ELF-1 (cell line): ENCODE data around the gene COG3.
A peak's percentile ranks its signal among the peaks of the same experiment; 100 is the strongest.

ENCODE experiments used
- DNase-seq: peaks from one replicate; pipeline ENCODE4 v3.0.0-alpha.2; 2016; ENCODE audit warnings: low read depth, low spot score

Gene COG3

DNA sequence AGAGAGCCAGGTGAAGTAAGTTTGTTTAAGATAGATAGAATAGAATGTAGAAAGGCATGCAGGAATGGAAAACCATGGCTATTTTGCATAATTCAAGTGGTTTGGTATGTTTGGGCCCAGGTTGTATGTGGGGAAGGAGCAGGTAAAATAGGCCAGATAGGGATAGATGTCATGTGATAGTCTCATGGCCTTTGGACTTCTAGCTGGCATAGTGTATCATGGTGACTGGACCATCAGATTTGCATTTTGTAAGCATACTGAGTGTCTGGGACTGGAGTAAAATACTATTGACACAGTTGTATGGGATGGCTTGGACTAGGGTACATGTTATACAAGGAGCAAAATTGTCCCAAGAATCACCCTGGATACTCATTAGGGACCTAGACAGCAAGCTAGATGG is 38.9 kb downstream of the COG3 start:
- no peak for DNase-seq

DNA sequence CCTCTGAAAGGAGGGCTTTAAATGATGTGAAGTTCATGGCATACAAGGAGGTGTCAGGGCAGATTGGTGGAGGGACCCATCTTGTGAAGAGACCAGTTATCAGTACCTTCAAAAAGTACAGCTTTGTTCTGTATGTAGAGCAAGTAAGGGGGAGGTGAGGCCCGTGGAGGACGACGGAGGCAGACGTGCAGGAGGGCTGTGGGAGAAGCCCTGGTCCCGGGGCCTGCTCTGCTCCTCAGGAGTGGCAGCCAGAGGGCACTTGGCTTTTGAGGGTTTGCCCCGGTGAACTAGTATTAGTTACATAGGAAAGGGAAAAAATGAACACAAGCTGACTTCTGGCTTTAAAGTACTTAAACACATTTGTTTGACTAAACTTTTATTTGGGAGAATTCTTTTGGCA is 42.1 kb downstream of the COG3 start:
- no peak for DNase-seq

DNA sequence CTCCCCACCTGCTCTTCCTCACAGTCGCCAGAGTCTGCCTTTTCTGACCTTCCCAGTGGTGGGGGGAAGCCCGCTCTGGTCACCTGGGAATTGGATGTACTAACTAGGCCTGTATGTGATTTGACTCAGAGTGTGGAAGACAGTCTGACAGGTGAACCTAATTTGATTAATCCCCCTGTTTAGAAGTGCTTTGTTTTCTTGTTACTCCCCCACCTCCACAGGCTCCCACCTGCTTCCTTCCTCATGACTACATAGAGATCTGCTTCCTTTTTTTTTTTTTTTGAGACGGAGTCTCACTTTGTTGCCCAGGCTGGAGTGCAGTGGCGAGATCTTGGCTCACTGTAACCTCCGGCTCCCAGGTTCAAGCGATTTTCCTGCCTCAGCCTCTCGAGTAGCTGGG is 44.0 kb downstream of the COG3 start:
- DNase-seq, result no peak

DNA sequence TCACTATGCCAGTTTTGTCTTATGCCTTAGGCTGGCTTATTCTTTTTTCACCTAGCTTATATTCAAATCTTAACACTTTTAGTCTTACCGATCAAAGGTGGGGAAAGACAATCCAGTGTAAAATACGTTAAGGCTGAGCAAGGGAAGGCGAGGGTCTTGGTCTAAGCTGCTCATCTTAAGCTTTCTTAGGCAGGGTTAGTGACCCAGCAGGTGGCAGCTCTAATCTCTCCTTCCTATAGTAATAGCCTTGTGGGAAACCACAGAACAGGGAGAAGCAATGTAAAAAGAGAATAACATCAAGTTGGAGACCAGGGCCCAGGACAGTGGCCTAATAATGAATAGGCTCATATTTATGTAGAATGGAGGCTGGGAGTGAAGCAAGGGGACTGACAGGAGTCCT is 45.9 kb downstream of the COG3 start:
- DNase-seq, result no peak

DNA sequence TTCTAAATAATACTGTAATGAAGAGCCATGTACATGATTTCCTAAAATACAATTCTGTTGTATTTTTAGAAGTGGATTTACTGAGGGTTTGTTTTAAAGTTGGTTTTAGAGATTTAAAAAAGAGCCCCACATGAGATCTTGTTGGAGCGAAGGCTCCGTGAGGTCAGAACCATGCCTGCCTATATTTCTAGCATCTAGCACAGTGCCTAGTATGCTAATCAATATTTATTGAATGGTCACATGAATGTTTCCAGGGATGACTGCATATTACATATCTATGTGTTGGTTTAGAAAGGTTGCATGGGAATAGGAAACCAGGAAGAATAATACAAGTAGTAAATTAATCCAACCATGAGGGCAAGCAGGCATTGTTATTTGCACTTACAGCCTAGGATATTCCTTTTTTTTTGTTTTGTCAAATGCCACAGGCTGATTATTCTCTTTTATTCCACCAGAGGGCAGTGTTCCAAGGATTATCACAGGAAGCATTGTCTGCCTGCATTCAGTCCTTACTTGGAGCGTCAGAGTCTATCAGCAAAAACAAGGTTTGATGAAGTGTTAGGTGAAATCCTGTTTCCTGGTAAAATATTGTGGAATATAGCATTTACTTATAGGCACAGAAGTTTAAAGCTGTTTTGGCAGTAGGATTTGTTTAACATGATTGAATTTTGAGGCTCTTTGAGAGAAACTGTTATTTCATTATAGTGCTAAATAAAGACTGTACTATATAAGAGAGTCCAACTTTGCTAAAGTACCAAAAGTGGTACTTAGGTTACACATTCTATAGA is 46.8 kb downstream of the COG3 start:
- DNase-seq, result peak; percentile 60

DNA sequence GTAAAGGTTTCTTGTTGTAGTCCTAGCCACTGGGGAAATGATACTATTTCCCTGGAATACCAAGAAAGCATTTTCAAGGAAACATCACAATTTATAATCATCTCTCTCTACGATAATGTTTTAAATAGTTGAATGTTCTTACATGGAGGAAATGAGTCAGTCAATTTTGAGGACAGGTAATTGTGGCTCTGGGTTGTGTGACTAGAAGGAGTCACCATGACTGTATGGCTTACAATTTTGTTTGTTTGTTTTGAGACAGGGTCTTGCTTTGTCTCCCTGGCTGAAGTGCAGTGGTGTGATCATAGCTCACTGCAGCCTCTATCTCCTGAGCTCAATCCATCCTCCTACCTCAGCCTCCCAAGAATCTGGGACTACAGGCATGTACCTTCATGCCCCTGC is 47.4 kb downstream of the COG3 start:
- no peak for DNase-seq

DNA sequence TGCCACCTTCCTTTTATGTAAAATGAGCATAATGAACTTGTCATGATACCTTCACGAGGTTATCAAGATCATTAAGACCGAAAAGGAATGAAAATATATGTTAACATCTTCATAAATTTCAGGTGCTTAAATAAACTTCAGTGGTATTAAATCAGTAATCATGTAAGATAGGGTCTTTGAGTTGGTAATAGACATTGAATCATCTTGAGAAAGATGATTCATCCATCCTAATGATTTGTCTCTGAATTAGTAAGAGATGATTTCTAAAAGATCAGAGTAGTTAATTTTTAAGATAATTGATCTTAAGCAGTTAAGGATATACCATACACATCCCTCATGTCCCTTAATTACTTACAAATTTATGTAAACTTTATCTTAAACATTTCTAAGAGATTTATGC is 52.0 kb downstream of the COG3 start:
- no peak for DNase-seq

DNA sequence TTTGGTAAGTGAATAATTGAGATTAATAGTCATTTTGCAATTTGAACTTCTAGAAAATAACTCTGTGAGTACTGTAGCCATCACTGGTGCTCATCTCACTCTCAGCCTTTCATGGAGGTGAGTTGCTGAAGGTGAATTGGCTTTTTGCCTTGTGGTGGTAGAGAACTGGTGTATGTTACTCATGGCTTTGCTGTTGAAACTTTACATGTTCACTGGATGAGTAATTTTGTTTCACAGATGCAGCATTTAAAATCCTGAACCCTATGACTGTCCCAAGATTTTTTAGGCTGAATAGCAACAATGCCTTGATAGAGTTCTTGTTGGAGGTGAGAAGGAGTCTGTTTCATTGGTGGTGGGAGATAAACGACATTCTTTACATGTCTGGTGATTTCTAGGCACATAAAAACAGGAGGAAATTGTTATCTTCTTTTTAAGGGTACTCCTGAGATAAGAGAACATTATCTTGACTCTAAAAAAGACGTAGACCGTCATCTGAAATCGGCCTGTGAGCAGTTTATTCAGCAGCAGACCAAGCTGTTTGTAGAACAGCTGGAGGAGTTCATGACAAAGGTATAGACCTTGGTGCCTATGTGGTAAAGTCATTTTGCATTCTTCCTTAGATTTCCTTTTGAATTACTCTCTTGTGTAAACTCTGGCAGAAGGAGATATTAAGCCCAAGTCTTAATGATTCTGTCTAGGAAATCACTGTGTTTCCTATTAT is 53.9 kb downstream of the COG3 start:
- DNase-seq, result no peak

DNA sequence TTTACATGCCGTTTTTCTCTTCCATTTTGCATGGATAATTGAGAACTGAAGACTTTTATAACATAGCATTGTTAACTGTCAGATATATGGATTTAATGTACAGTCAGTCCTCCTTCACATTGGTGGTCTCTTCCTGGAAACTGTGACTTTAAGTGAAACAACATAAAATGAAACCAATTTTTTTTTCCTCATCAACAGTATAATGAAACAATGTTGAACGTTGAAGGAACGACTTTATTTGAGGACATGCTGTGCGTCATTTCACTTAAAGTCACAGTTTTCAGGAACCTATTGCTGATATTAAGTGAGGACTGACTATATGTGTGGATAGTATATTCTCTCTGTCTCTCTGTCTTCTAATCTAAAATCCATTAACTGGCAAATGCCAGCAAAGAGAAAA is 54.8 kb downstream of the COG3 start:
- DNase-seq, result no peak

DNA sequence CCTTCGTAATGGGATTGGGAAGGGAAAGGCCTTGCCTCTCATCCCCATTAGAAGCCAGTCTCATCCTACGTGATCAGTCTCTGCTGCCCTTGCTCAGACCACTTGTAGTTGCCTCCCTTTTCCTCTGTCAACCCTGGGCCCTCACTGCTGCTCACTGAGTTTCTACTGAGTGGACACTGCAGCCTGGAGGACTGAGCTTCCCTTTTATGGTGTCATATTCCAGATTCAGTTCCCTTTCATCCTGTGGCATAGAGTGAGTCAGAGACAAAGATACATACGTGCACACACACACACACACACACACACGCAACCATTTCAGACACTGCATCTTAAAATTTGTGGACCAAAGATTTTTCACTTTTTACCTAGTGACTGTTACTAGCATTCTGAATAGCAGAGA is 56.6 kb downstream of the COG3 start:
- no peak for DNase-seq

DNA sequence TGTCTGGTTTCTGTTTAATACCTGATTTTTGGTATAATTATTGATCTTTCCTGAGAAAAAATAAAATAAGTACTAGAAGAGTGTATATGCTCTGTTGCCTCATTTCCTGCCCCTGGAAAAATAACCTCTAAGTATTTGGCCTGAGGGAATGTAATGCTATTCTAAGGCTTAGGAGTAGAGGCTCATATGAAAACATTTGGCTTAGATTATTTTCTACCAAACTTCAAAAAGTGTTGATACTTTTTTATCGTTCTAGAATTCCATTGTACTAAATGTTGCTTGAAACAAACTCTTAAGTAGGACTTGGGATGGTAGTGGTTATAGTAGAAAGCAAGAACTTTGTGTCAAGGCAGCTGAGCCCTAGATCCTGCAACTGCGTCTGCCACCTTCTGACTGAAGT is 57.8 kb downstream of the COG3 start:
- no peak for DNase-seq

DNA sequence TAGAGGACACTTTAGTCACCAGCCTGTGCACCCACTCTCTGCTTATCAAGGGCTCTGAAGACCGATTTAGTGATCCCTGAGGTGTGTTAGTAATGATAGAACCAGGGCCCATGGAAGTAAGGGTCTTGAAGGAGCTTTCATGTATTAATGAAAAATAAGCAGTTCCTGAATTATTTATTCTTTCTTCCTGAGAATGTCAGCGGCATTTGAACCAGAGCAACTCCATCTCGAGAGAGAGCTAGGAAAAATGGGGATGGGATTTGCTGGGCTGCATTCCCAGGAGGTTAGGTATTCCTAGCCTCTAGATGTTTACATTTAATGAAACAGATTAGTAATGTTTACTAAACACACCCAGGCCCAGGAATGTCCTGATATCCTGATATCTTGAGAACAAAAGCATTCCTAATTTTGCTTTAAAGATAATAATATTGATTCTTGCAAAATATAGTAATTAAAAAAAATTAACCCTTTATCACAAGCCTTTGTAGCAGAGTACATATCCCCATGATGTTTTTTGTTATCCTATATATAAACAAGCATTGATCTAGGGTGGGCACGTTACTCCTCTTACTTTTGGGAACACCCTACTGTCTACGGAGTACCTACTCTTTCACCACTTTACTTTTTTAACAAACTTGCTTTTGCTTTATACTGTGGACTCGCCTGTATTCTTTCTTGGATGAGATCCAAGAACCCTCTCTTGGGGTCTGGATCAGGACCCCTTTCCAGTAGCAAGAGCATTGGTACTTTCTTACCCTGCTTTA is 63.1 kb downstream of the COG3 start:
- peak; percentile 59 for DNase-seq

DNA sequence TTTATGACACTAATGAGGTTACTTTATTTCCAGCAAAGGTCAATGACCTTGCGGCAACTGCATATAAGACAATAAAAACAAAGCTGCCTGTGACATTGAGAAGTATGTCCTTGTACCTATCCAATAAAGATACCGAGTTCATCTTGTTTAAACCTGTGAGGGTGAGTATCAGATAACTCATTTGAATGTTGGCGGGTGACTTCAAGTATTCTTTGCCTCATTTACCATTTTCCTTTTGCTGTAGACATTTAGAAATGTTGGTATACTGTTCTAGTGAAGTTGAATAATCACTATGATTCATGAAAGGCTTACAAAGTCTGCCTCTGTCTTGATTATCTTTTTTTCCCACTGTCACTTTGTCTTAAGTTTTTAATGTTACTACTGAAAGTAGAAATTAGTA is 65.0 kb downstream of the COG3 start:
- DNase-seq, result no peak

DNA sequence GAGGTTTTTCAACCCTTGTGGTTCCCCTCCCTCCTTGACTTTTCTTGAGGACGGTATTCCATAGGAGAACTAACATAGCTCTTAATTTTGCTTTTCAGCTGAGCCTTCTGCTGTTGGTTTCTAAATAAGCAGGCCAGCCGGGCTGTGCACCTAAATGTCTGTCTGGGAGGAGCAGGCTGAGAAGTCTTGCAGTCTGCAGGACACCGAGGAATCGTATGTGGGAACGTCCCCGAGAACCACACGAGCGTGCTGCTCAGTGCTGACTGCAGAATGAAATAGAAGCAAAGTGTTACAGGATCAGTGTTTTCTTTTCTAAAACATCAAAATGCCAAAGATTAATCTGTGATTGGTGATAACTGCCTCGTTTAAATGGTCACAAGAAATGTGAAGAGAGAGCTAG is 69.9 kb downstream of the COG3 start:
- DNase-seq, result no peak

DNA sequence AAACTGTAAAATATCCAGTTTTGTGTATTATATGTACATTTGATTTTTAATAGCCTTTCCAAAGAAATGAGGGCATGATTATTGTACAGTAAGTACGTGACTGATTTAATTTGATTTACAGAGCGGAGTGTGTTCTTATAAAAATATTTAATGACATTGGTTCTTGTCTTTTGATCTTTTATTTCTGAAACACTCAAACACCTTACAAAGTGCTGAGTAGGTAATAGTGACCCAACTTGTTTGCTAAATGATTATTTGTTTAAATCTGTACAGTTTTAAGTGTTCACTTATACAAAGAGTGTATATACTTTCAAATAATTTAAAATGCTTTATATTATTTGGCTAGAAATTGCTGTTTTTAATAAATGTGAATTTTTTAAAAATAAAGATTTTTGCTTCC is 71.5 kb downstream of the COG3 start:
- no peak for DNase-seq

DNA sequence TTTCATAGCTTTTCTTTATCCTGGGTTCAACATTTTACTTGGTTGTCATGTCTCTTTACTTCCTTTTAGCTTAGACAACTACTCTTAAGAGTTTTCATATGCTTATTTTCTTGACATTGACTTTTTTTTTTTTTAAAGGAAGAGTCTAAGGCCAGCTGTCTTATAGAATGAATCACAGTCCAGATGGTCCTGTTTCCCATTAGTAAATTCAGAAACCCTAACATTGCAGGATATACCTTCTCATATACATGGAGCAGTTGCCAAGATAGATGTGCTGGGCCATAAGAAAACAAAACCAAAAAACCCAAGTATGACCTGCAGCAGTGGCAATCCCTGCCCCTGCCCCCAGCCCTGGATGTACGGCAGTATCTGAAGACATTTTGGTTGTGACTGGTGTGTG is 72.8 kb downstream of the COG3 start:
- DNase-seq, result no peak

DNA sequence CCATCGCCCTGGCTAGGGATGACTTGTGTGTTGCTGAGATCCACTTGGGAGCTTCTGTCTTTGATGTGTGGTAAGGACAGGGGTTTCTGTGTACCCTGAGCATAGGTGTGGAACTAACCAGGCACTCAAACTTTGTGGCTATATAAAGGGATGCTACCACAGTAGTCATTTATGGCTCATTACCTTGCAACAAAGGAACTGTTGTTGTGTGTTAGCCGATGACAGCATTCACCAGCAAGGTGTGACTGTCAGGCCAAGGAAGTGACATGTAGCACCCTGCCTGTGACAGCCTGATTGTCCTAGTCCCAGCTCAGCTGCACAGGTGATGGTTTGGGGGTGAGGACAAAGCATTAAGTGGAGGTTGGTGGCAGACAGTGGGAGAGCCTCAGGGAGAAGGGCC is 73.6 kb downstream of the COG3 start:
- DNase-seq, result no peak

DNA sequence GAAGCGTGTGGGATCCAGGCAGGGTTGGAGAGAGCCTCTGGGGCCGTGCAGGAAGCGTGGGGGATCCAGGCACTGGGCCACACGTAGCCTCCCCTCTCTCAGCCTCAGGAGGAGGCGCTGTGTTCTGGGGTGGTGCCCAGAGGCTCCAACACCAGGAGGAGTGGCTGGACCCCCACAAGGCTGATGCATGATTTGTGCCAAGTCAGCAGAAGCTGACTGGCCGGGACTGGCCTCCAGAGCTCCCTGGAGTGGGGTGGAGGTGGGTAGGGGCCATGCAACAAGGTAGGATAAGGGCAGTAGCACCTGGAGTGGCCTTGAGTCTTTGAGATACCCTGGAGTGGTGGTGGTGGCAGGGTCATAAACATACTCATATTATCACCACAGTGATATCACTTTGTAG is 75.5 kb downstream of the COG3 start:
- no peak for DNase-seq

DNA sequence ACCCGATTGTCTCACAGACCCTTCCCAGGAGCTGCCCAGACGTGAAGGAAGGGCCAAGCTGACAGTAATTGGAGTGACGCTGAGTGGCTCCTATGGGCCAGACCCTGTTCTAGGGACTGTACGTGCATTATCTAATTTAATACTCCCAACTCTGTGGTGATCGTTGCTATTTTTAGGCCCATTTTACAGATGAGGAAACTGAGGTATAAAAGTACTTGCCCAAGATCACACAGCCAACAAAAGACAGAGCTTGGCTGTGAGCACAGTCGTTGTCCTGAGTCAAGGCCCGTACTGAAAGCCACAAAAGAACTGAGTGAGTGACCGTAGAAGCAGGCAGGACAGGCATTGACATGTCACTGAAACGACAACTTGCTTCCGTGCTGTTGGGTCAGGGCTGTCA is 76.1 kb downstream of the COG3 start:
- DNase-seq, result no peak

DNA sequence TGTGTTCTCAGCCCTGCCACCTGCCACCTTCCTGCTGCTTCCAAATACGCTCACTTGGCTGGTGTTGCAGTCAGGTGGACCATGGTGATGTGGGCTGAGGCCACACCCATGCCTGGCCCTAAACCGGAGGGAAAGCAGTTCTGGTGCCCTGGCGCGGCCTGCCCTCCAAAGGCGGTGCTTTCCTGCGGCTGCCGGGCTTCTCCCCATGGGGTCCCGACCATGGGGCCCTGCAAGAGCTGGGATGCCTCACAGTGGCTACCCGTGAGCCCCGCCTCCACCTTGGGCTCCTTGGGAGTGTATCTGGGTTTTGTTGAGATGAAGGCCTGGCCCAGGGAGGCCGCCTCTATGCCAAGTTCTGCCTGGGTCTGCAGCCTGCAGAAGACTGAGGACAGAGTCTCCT is 77.1 kb downstream of the COG3 start:
- DNase-seq, result no peak

DNA sequence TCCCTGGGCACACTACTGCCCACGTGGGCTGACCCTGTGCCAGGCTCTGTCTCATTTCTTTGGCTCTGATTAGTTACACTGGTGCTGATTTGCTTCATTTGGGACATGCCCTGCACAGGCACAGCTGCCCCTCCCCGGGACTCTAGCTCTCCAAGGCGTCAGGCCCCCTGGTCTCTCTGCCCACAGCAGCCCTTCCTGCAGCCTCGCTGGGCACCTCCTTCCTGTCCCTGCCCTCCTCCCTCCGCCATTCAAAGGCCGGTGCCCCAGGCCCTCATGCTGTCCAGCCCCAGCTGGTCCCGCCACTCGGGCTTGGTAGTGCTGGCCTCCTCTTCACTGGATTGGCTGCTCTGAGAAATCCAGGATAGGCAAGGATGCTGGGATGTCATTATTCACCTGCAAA is 77.7 kb downstream of the COG3 start:
- DNase-seq, result no peak

DNA sequence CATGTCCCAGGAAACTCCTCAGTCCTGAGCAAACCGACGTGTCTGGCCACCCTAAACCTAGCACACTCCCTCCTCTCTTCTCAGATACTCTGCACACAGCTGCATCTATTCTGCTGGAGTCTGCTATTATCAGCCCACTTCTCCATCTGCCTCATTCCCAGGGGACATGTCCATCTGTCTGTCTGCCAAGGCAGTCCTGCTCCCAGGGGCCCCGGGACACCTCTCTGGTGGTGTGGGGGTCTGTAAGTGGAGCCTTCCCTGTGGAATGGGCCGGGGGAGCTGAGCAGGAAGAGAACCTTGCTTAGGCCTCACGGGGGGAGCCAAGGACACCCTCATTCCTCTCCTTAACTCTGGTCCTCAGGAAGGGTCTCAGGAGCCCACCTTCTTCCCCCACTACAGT is 78.1 kb downstream of the COG3 start:
- no peak for DNase-seq

DNA sequence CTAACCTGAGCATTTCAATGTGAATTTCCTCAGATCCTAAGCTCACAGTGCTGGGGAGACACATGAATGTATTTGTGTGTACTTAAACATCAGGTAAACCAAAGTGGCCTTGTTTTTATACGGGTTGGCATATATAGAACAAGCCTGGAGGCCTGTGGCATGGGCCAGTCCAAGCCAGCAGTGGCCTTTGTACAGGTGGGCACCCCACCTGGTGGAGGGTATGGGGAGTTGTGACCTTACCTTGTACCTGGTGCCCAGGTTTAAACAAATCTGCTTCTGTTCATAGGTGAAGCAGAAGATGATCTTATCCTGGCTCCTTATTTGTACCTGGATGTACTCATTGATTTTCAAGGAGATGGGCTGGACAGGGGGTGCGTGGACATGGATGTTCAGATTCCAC is 79.8 kb downstream of the COG3 start:
- DNase-seq, result no peak
